ACC112 (cell line): ENCODE results near the gene AJAP1.

ENCODE experiments used
- H2AFZ ChIP-seq: fragments of 200-600 bp; sonication (generic); one replicate; pipeline ENCODE4 v1.6.0; 2017; ENCODE audit warnings: antibody characterized with exemption, low read length; ENCODE audit not compliant: unreplicated experiment
- H3K27ac ChIP-seq: fragments of 200-600 bp; sonication (generic); 2 replicates; pipeline ENCODE4 v1.5.1; 2014; ENCODE audit warnings: low read depth, mild to moderate bottlenecking, antibody characterized with exemption, low read length, moderate library complexity
- H3K27me3 ChIP-seq: fragments of 200-600 bp; sonication (generic); 2 replicates; pipeline ENCODE4 v1.6.1; 2014; ENCODE audit warnings: mild to moderate bottlenecking, antibody characterized with exemption, low read length, moderate library complexity, mixed read lengths; ENCODE audit not compliant: insufficient read depth
- H3K36me3 ChIP-seq: fragments of 200-600 bp; sonication (generic); 2 replicates; pipeline ENCODE4 v1.6.1; 2016; ENCODE audit warnings: mild to moderate bottlenecking, antibody characterized with exemption, low read length, moderate library complexity, mixed read lengths; ENCODE audit not compliant: insufficient read depth
- H3K4me1 ChIP-seq: fragments of 200-600 bp; sonication (generic); one replicate; pipeline ENCODE4 v1.6.1; 2016; ENCODE audit warnings: low read length, mixed read lengths; ENCODE audit not compliant: insufficient read depth, unreplicated experiment, control insufficient read depth
- H3K4me3 ChIP-seq: fragments of 200-600 bp; sonication (generic); 2 replicates; pipeline ENCODE4 v1.5.1; 2014; ENCODE audit warnings: mild to moderate bottlenecking, low read depth, low read length
- H3K79me2 ChIP-seq: fragments of 200-600 bp; sonication (generic); one replicate; pipeline ENCODE4 v1.6.0; 2016; ENCODE audit warnings: low read length; ENCODE audit not compliant: control insufficient read depth, unreplicated experiment, insufficient read depth

Gene AJAP1

DNA sequence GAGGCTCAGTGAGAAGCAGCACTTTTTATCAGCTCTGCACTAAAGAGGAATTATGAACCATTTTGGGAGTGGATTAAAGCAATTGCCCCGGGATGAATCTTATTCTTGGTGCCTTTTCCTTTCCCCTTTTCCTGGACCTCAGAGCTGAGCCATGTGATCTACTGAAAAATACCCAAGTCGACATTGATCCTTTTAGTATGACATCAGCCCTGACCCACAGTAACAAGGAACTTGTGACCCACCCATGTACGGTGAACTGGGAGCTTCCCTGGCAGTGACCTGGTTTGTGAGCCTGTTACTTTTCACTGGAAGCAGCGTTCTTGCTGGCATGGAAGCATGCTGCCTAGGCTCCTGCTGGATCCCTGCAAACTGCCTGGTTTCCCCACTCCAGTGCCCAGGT is 15.9 kb downstream of the AJAP1 start:
- no peak overlapping the region for H2AFZ ChIP-seq
- H3K4me1 ChIP-seq: no peaks in the 10 kb centered on the region
- no peaks in the 10 kb centered on the region for H3K79me2 ChIP-seq
- H3K4me3 ChIP-seq: no peak overlapping the region
- no peak overlapping the region for H3K27ac ChIP-seq
- H3K36me3 ChIP-seq: no peaks in the 10 kb centered on the region
- no peaks in the 10 kb centered on the region for H3K27me3 ChIP-seq

DNA sequence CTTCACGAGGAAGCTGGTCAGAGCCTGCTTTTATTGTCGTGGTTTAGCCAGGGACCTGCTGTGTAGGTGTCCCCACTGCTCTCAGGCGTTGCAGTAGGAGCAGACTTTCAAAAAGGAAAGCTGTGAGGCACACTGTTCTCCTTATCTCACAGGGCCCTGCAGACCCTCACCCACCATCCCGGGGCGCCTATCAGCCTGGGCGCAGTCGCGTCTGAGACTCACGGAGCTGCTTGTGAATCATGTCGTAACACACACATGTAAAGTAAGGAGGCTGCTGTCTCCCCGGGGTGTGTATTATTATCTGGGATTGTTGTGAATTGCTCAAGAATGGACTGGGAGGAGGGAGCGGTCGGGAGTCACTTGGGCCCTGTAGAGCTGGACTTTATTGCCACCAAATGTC is 17.4 kb downstream of the AJAP1 start:
- H3K4me1 ChIP-seq: no peaks in the 10 kb centered on the region
- H3K27ac ChIP-seq: no peak overlapping the region
- no peaks in the 10 kb centered on the region for H3K36me3 ChIP-seq
- no peaks in the 10 kb centered on the region for H3K79me2 ChIP-seq
- no peak overlapping the region for H3K4me3 ChIP-seq
- no peaks in the 10 kb centered on the region for H3K27me3 ChIP-seq
- no peak overlapping the region for H2AFZ ChIP-seq

DNA sequence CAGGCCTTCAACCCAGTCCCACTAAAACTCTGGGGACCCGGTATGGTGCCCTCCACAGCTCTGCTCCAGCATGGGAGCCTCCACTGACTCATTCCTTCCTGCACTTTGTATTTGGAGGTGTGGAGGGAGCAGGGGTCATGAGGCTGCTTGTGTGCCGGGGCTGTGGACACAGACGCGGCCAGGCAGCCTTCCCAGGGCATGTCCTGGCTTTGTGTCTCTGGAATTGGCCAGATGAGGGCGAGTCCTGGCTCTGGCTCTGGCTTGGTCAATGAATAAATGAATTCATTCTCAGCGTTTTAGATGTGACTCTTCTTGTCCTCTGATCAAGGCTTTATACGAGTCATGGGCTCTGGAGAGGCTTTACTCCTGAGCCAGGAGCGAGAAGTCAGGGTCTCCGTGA is 19.1 kb downstream of the AJAP1 start:
- Histone ChIP-seq H3K27me3 (no peaks in the 10 kb centered on the region), H2AFZ (no peak overlapping the region), H3K79me2 (no peaks in the 10 kb centered on the region), H3K27ac (no peak overlapping the region), H3K4me1 (no peaks in the 10 kb centered on the region), H3K4me3 (no peak overlapping the region), H3K36me3 (no peaks in the 10 kb centered on the region)

DNA sequence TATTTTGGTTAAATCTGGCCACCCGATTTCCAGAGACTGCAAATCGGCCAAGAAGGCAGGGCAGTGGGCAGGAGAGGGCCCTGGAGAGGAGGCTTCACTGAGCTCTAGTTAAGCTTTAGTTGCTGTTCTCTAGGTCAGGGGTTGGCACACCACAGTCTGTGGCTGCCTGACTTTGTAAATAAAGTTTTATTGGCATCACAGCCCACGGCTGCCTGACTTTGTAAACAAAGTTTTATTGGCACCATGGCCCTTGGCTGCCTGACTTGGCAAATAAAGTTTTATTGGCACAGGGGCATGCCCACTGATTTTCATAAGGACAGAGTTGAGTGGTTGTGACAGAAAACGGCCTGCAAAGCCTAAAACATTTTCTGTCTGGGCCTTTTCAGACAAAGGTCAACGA is 19.7 kb downstream of the AJAP1 start:
- H3K27ac ChIP-seq: no peak overlapping the region
- H3K4me3 ChIP-seq: no peak overlapping the region
- H3K27me3 ChIP-seq: no peaks in the 10 kb centered on the region
- H3K79me2 ChIP-seq: no peaks in the 10 kb centered on the region
- H3K36me3 ChIP-seq: no peaks in the 10 kb centered on the region
- H2AFZ ChIP-seq: no peak overlapping the region
- H3K4me1 ChIP-seq: no peaks in the 10 kb centered on the region

DNA sequence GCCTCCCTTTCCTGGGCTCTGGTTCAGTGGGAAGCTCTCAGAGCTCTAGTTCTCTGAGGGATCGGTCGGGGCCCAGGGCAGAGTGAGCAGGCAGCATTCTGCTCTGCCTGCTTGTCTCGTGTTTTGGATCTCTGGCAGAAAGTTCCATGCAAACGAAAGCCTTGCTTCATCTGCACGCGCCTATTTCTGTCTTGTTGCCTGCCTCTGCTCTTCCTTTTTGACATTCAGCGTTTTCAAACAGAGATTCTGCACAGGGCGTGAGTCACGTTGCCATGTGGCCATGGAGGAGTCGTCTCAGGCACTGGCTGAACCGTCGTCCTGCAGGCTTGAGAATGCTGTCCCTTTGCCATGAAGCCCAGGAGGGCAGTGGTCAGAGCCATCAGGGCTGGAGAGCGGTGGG is 20.3 kb downstream of the AJAP1 start:
- no peaks in the 10 kb centered on the region for H3K36me3 ChIP-seq
- H3K27me3 ChIP-seq: no peaks in the 10 kb centered on the region
- H3K27ac ChIP-seq: no peak overlapping the region
- H3K4me3 ChIP-seq: no peak overlapping the region
- H2AFZ ChIP-seq: no peak overlapping the region
- no peaks in the 10 kb centered on the region for H3K79me2 ChIP-seq
- no peaks in the 10 kb centered on the region for H3K4me1 ChIP-seq

DNA sequence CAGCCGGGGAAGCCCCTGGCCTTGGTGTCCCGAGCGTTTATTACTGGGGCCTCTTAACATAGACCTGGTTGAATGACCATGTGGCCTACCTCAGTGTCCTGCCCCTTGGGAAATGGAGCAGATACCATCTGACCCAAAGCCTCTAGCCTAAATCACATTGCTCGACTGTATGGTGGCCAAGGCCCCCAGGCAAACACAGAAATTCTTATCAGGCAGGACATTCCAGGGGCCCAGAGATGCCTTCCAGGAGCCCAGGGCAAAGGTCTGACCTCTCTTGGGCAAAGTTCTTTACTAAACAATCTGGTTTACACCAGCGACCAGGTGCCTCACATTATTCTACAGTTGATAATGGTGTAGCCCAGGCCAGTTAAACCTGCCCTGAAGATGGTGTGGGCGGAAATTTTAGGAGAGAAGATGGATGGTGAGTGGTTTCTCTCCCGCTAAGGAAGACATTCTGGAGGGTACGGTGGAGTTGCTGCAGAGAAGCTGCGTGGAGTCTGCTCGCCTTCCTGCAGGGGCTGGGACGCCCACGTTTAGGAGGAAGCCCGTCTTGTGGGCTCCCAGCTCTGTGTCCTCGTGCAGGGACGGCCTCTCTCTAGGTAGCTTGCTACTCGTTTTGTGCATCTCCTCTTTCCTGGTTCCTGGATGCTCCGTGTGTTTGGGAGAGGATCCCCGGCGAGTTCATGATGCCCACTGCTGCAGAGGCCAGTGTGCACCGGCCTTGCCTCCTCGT is 21.2 kb downstream of the AJAP1 start:
- Histone ChIP-seq H3K4me1 (no peaks in the 10 kb centered on the region), H3K36me3 (no peaks in the 10 kb centered on the region), H3K4me3 (no peak overlapping the region), H3K27me3 (no peaks in the 10 kb centered on the region), H3K79me2 (no peaks in the 10 kb centered on the region), H2AFZ (no peak overlapping the region), H3K27ac (no peak overlapping the region)

DNA sequence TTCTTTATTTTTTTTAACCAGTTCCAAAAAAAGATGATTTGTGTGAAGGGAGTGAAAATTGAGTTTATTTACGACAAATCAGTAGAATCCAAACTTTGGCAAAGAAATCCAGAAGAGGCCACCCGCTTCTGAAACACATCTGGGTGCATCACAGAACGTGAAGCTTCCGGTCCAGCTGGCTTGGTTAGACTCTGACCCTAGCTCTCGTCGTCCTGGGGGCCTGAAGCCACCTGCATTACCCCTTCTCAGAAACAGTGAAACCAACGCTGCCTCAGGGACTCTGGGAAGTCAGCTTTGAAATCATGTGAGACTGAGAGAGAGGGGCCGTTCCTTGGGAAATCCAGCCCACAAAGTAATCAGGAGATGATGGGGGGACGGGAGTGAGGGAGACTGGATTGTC is 21.8 kb downstream of the AJAP1 start:
- Histone ChIP-seq H3K4me1 (no peaks in the 10 kb centered on the region), H3K36me3 (no peaks in the 10 kb centered on the region), H3K4me3 (no peak overlapping the region), H3K27me3 (no peaks in the 10 kb centered on the region), H3K27ac (no peak overlapping the region), H3K79me2 (no peaks in the 10 kb centered on the region), H2AFZ (no peak overlapping the region)

DNA sequence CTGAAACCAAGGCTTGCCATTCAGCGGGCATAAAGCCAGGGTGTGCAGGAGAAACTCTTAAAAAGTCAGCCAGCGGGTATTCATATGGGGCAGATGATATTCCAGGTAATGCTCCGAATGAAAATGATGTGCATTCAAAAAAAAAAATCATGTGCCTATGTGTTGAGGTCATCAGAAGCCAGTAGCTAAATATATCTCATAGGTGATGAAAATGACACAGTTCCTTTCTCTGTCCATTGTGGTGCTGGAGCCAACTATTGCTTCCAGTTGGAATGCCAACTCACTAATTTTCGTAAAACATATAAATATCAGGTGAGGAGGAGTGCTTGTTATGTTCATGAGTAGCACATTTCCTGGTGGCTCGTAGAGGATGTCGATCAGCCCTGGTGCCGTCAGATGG is 23.2 kb downstream of the AJAP1 start:
- H3K36me3 ChIP-seq: no peaks in the 10 kb centered on the region
- H3K27me3 ChIP-seq: no peaks in the 10 kb centered on the region
- H3K4me3 ChIP-seq: no peak overlapping the region
- H2AFZ ChIP-seq: no peak overlapping the region
- H3K27ac ChIP-seq: no peak overlapping the region
- H3K4me1 ChIP-seq: no peaks in the 10 kb centered on the region
- H3K79me2 ChIP-seq: no peaks in the 10 kb centered on the region

DNA sequence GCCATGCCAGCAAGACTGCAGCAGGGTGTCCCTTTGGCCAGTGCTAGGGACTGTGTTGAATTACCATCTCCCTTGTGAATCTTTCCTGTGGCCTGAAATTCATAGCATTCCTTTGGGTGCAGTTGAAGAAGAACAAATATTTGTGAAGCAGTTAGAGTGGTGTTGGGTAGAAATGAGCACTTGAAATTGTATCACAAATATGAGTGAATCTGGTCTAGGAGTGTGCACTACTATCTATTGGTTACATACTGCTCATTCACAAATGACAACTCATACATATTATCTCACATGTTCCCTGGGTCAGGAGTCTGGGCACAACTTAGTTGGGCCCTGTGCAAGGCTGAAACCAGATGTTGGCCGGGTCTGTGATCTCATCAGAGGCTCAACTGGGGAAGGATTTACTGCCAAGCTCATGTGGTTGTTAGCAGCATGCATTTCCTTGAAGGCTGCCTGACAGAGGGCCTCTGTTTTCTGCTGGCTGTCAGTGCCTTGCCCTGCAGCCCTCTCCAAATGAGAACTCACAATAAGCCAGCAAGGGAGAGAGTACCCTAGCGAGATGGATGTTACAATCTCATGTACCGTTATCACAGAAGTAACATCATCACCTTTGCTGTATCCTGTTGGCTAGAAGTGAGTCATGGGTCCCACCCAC is 23.8 kb downstream of the AJAP1 start:
- no peak overlapping the region for H3K27ac ChIP-seq
- no peaks in the 10 kb centered on the region for H3K27me3 ChIP-seq
- H2AFZ ChIP-seq: no peak overlapping the region
- H3K4me1 ChIP-seq: no peaks in the 10 kb centered on the region
- no peaks in the 10 kb centered on the region for H3K79me2 ChIP-seq
- no peak overlapping the region for H3K4me3 ChIP-seq
- H3K36me3 ChIP-seq: no peaks in the 10 kb centered on the region

DNA sequence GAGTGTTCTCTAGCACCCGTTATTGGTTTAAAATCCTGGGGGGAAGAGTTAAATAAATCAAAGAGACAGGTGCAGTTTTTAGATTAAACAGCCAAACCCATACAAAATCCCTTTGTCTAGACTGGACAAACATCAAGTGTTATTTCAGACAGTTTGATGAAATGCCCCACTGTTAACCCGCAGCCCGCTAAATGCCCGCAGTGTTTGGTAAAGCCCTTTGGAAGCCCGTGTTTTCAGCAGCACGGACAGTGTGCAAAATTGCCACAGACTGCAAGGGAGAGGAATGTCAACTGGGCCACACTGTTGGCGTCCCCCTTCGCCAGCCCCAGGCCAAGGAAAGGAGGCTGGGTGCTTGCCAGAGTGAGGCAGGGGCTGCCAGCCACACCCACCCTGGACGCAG is 26.6 kb downstream of the AJAP1 start:
- H3K79me2 ChIP-seq: no peaks in the 10 kb centered on the region
- H3K36me3 ChIP-seq: no peaks in the 10 kb centered on the region
- H3K4me1 ChIP-seq: no peaks in the 10 kb centered on the region
- no peaks in the 10 kb centered on the region for H3K27me3 ChIP-seq
- no peak overlapping the region for H3K4me3 ChIP-seq
- H3K27ac ChIP-seq: no peak overlapping the region
- no peak overlapping the region for H2AFZ ChIP-seq

DNA sequence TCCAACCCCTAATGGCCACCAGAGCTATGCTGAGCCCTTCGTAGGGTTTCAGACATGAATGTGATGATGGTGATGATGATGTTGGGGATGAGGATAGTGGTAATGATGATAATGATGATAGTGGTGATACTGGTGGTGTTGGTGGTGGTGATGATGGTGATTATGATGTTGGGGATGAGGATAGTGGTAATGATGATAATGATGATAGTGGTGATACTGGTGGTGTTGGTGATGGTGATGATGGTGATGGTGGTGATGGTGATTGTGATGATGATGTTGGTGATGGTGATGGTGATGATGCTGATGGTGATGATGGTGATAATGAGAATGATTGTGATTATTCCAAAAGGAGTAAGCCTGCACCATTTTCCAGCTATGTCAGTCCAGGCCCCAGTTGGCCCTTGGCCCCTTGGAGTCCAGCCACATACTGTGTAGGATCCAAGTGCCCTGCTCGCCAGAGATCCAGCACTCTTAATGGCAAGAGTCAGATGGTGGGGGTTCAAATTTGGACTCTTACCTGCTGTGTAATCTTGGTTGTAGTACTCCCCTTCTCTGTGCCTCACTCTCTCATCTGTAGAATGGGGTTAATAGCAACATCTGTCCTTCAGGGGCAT is 28.3 kb downstream of the AJAP1 start:
- Histone ChIP-seq H3K27me3 (no peaks in the 10 kb centered on the region), H3K4me3 (no peak overlapping the region), H3K79me2 (no peaks in the 10 kb centered on the region), H3K36me3 (no peaks in the 10 kb centered on the region), H3K4me1 (no peaks in the 10 kb centered on the region), H2AFZ (no peak overlapping the region), H3K27ac (no peak overlapping the region)
